SH-SY5Y (cell line): Measurements from ENCODE around the gene PRKCZ.

Experiments used
- GATA2 ChIP-seq: IDR thresholded peaks from 2 replicates; pipeline ENCODE4 v1.6.1; 2011; ENCODE audit warnings: mild to moderate bottlenecking, low read depth, low read length
- GATA3 ChIP-seq: IDR thresholded peaks from 2 replicates; pipeline ENCODE4 v1.6.1; 2011; ENCODE audit warnings: low read depth, mild to moderate bottlenecking, low read length, moderate library complexity

DNA sequence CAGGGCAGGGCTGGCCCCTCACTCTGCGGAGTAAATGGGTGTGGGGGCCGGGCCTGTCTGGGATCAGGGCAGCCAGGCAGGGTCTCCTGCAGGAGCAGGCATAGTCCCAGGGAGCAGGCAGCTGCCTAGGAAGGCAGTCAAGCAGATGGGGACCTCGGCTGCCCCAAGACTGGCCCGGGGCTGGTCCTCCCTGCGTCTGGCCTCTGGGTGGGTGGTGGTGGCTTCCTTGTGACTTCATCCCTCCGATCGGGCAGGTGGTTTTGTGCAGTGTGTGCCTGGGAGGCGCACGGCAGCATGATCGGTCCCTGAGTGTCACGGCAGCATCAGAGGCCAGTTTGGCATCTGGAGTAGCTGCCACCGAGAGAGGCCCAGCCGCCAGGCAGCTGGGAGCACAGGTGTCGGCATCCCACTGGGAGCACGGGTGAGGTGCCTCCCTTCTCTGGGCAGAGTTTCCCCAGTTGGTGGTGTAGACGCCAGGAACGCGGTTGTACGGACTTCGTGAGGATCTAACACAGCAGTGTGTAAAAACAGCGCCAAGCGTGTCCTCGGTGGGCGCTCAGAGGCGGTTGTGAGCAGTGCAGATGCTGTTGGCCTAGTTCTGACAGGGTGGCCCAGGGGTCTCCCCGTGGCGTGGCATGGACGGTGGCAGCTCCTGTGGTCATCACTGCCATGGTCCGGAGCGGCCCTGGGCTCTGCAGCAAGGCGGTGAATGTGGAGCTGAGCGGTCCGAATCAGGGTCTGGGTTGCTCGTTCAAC lies 45.9 kb downstream of the PRKCZ start:
- TF ChIP-seq GATA2, result no peak
- TF ChIP-seq GATA3, result no peak
